ENCODE measurements around the gene TBX15.

DNA sequence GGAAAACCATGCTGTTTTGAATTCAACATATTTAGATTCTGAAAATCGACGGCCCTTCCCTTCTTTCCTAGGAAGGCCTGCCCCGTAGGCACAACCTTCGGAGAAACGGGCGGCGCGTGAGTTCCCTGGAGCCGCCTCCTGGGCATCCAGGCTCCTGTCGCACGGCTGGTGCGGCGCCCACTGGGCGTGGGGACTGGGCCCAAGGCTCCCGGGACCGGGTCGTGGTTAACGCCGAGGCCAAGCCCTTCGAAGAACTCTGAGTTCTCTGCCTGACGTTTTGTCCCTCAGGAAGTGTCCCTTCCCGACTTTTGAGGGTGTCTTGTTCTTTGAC, 19.2 kb upstream of the TBX15 start:
- TF ChIP-seq, protein P1, sequence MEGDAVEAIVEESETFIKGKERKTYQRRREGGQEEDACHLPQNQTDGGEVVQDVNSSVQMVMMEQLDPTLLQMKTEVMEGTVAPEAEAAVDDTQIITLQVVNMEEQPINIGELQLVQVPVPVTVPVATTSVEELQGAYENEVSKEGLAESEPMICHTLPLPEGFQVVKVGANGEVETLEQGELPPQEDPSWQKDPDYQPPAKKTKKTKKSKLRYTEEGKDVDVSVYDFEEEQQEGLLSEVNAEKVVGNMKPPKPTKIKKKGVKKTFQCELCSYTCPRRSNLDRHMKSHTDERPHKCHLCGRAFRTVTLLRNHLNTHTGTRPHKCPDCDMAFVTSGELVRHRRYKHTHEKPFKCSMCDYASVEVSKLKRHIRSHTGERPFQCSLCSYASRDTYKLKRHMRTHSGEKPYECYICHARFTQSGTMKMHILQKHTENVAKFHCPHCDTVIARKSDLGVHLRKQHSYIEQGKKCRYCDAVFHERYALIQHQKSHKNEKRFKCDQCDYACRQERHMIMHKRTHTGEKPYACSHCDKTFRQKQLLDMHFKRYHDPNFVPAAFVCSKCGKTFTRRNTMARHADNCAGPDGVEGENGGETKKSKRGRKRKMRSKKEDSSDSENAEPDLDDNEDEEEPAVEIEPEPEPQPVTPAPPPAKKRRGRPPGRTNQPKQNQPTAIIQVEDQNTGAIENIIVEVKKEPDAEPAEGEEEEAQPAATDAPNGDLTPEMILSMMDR (IDR thresholded peaks at IDR 0.05) = no peak
- no peak for TF ChIP-seq POLR2A (IDR thresholded peaks at IDR 0.05)
